ENCODE data around the gene APOO.

- TF ChIP-seq, protein P1, sequence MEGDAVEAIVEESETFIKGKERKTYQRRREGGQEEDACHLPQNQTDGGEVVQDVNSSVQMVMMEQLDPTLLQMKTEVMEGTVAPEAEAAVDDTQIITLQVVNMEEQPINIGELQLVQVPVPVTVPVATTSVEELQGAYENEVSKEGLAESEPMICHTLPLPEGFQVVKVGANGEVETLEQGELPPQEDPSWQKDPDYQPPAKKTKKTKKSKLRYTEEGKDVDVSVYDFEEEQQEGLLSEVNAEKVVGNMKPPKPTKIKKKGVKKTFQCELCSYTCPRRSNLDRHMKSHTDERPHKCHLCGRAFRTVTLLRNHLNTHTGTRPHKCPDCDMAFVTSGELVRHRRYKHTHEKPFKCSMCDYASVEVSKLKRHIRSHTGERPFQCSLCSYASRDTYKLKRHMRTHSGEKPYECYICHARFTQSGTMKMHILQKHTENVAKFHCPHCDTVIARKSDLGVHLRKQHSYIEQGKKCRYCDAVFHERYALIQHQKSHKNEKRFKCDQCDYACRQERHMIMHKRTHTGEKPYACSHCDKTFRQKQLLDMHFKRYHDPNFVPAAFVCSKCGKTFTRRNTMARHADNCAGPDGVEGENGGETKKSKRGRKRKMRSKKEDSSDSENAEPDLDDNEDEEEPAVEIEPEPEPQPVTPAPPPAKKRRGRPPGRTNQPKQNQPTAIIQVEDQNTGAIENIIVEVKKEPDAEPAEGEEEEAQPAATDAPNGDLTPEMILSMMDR (IDR thresholded peaks at IDR 0.05), result no peak
- no peak for TF ChIP-seq POLR2A (IDR thresholded peaks at IDR 0.05)
Observed at GRCh38 chrX:23785580-23785979, 122.2 kb downstream of the APOO start.
